Stomach (tissue), 4 donors: ENCODE results near the gene ATP5MC2.
"Not testable (repeated sequence)": the region's sequence is repeated elsewhere in the genome, so short reads cannot be mapped to it uniquely, and the experiment has no call there.

ENCODE experiments used
- CTCF ChIP-seq, 7 experiments: fragments of 450-650 bp in 4 of 7; fragments of 200-600 bp in 3 of 7; sonication (generic) in 3 of 7; IDR thresholded peaks; one replicate each; pipeline ENCODE4 v1.5.1; 2016 to 2019; ENCODE audit warnings: antibody characterized with exemption in 7 of 7, control low read depth in 2 of 7, mild to moderate bottlenecking in 1 of 7
- EP300 ChIP-seq: sonication (generic); formaldehyde crosslinking; IDR thresholded peaks from one replicate; pipeline ENCODE4 v1.6.1; 2017; ENCODE audit warnings: antibody characterized with exemption
- POLR2A ChIP-seq, 4 donors: fragments of 450-650 bp; IDR thresholded peaks; one replicate each; pipeline ENCODE4 v1.6.1; 2016; ENCODE audit warnings: antibody characterized with exemption in 4 of 4, control low read depth in 2 of 4, mild to moderate bottlenecking in 1 of 4, moderate library complexity in 1 of 4
- POLR2AphosphoS5 ChIP-seq, 3 donors: sonication (generic); formaldehyde crosslinking; IDR thresholded peaks; one replicate each; pipeline ENCODE4 v1.6.1; 2016; ENCODE audit warnings: antibody characterized with exemption in 3 of 3

GRCh38 chr12:53680061-53680460 lies 4.2 kb upstream of the ATP5MC2 start:
- not testable (repeated sequence) for TF ChIP-seq CTCF (IDR thresholded peaks at IDR 0.05); POLR2AphosphoS5 (IDR thresholded peaks at IDR 0.05); POLR2A (IDR thresholded peaks at IDR 0.05); EP300
